Uterus (tissue), 4 donors: Measurements from ENCODE around the gene MYL12B. TPM values are rescaled to one million over a fixed set of nuclear protein-coding genes. Genes with fewer than 3 reads are reported as not detected.

ENCODE experiments used
- DNase-seq, 2 donors: peaks; one replicate each; pipeline ENCODE4 v3.0.0-alpha.2; 2019 to 2020
- H3K27ac ChIP-seq, 2 donors: fragments of 200-600 bp; sonication (generic); 1 replicate in 1 of 2; 2 replicates in 1 of 2; pipeline ENCODE4 v1.5.1; 2016 to 2018
- H3K27me3 ChIP-seq, 2 donors: fragments of 200-600 bp; sonication (generic); one replicate each; pipeline ENCODE4 v1.5.1; 2018 to 2019; ENCODE audit warnings: control low read depth in 1 of 2
- H3K36me3 ChIP-seq, 2 donors: fragments of 200-600 bp; sonication (generic); one replicate each; pipeline ENCODE4 v1.5.1; 2019; ENCODE audit warnings: control low read depth in 1 of 2
- H3K4me1 ChIP-seq, 2 donors: fragments of 200-600 bp; sonication (generic); one replicate each; pipeline ENCODE4 v1.5.1; 2018 to 2019; ENCODE audit warnings: control low read depth in 1 of 2
- H3K4me3 ChIP-seq, 2 donors: fragments of 200-600 bp; sonication (generic); 1 replicate in 1 of 2; 2 replicates in 1 of 2; pipeline ENCODE4 v1.5.1; 2018 to 2019; ENCODE audit warnings: mild to moderate bottlenecking in 1 of 2
- H3K9me3 ChIP-seq, 2 donors: fragments of 200-600 bp; sonication (generic); one replicate each; pipeline ENCODE4 v1.5.1; 2019; ENCODE audit warnings: control low read depth in 1 of 2
- POLR2A ChIP-seq, 2 donors: fragments of 450-650 bp; IDR thresholded peaks; one replicate each; pipeline ENCODE4 v1.6.1; 2016; ENCODE audit warnings: antibody characterized with exemption in 2 of 2, mild to moderate bottlenecking in 1 of 2, moderate library complexity in 1 of 2
- intact Hi-C: fragments of 100-400 bp; cut with DNase I; formaldehyde crosslinking; loops from one replicate; pipeline ENCODE4 v1.15.1; 2023; ENCODE audit warnings: low total_unique reads
- total RNA-seq, 4 donors: library from RNA; depleted of rRNA in 3 of 4; stranded (reverse); fragments of >200 nt in 3 of 4; gene quantifications; one replicate each; pipeline versions ENCODE4 v1.1.0 to v1.2.4, GENCODE V29; 2014 to 2023
- TF ChIP-seq, protein P1 (sequence below), 4 experiments: fragments of 200-600 bp in 2 of 4; fragments of 450-650 bp in 2 of 4; sonication (generic) in 2 of 4; IDR thresholded peaks; one replicate each; pipeline ENCODE4 v1.5.1; 2016 to 2019; ENCODE audit warnings: antibody characterized with exemption in 4 of 4, mild to moderate bottlenecking in 2 of 4, moderate library complexity in 1 of 4
- donor health status: DM: yes; HTN: yes; CAD: no.

Gene MYL12B
- total RNA-seq, 4 donors from 2014 or later = 236 to 387 (median 305) TPM

DNA sequence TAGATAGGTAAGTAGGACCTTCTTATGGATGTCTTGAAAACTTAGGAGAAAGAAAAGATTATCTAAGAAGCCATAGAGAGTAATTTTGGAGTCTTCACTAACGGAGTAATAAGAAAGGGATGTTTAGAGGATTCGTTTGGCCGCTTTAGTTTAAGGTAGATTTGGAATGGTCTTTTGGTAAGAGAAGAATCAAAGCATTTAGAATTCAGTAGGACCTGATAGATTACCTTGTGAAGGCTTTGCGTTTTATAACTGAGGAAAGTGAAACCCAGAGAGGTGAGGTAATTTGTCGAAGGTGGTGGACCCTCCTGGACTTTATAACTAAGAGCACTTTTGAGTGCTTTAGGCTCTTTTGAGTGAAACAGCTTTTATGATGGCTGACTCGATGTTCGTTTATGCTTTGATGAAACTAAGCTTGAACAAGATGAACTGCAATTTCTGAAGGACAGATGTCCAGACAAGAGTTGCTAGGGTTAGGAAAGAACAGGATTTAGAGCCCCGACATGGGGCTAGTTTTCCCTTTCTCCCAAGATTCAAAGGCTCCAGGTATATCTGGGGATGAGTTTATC lies 1.3 kb downstream of the MYL12B start:
- Histone ChIP-seq H3K27ac (peak overlapping the region; percentile 93 to 96), H3K4me3 (peak overlapping the region; percentile 80 to 91), H3K4me1 (peaks cover 9% of the 10 kb centered on the region in 2 donors), H3K27me3 (no peaks in the 10 kb centered on the region), H3K9me3 (no peaks in the 10 kb centered on the region), H3K36me3 (no peaks in the 10 kb centered on the region)
- TF ChIP-seq, protein P1, sequence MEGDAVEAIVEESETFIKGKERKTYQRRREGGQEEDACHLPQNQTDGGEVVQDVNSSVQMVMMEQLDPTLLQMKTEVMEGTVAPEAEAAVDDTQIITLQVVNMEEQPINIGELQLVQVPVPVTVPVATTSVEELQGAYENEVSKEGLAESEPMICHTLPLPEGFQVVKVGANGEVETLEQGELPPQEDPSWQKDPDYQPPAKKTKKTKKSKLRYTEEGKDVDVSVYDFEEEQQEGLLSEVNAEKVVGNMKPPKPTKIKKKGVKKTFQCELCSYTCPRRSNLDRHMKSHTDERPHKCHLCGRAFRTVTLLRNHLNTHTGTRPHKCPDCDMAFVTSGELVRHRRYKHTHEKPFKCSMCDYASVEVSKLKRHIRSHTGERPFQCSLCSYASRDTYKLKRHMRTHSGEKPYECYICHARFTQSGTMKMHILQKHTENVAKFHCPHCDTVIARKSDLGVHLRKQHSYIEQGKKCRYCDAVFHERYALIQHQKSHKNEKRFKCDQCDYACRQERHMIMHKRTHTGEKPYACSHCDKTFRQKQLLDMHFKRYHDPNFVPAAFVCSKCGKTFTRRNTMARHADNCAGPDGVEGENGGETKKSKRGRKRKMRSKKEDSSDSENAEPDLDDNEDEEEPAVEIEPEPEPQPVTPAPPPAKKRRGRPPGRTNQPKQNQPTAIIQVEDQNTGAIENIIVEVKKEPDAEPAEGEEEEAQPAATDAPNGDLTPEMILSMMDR (IDR thresholded peaks at IDR 0.05) = no peak
- TF ChIP-seq POLR2A (IDR thresholded peaks at IDR 0.05) = no peak
- no peak for DNase-seq
- intact Hi-C loops = no loop called here

GRCh38 chr18:3264362-3264761 lies 2.4 kb downstream of the MYL12B start:
- DNase-seq = no peak
- Histone ChIP-seq H3K27me3 (no peaks in the 10 kb centered on the region), H3K9me3 (no peaks in the 10 kb centered on the region), H3K27ac (no peak overlapping the region), H3K4me3 (no peak overlapping the region), H3K36me3 (no peaks in the 10 kb centered on the region), H3K4me1 (peaks cover 9% of the 10 kb centered on the region in 2 donors)
- TF ChIP-seq, protein P1 (IDR thresholded peaks at IDR 0.05) = no peak
- TF ChIP-seq POLR2A (IDR thresholded peaks at IDR 0.05) = no peak
- intact Hi-C loops = no loop called here

DNA sequence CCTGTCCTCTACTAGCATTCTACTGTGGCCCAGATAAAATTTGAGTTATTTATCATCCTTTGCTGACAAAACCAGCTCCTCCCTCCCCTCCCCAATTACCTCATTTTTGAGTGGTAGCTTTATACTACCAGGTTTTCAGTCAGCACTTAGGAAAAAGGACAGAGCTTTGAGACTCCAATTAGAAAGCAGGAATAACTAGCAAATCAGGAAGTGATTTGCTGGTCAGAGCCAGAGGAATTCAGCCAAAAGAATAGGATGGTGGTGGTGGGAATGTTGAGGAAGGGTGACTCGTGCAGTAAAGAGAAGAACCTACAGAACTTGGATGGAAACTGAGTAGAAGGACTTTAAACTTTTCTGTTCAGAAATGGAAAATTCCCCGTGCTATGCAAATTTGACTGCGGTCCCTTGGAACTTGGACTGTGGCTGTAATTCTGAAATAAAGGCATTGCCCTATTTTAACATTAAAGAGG lies 3.7 kb downstream of the MYL12B start:
- Histone ChIP-seq H3K27me3 (no peaks in the 10 kb centered on the region), H3K9me3 (no peaks in the 10 kb centered on the region), H3K4me1 (peaks cover 9% of the 10 kb centered on the region in 2 donors), H3K27ac (no peak overlapping the region), H3K36me3 (no peaks in the 10 kb centered on the region), H3K4me3 (no peak overlapping the region)
- TF ChIP-seq, protein P1 (IDR thresholded peaks at IDR 0.05) = no peak
- no peak for TF ChIP-seq POLR2A (IDR thresholded peaks at IDR 0.05)
- intact Hi-C loops = no loop called here
- DNase-seq = no peak

DNA sequence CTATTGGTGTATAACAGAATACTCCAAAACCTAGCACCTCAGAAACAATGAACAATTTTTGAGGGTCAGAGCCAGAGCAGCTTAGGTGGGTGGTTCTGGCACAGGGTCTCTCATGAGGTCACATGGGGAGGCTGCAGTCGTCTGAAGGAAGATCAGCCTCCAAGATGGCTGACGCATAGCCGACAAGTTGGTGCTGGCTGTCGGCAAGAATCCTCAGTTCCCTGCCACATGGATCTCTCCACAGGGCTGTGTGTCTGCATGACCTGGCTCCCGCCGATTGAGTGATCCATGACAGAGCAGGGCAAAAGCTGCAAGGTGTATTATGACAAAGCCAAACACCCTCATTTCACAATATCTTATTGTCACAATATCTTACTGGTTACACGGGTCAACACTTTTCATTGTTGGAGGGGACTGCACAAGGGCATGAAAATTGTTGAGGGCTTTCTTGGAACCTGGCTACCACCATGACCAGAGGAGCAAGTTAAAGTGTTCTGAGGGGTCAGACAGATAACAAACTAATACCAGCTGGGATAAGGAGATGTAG lies 4.2 kb downstream of the MYL12B start:
- Histone ChIP-seq H3K27me3 (no peaks in the 10 kb centered on the region), H3K4me3 (no peak overlapping the region), H3K36me3 (no peaks in the 10 kb centered on the region), H3K9me3 (no peaks in the 10 kb centered on the region), H3K27ac (no peak overlapping the region), H3K4me1 (peaks cover 9% of the 10 kb centered on the region in 2 donors)
- DNase-seq = no peak
- TF ChIP-seq POLR2A (IDR thresholded peaks at IDR 0.05) = no peak
- TF ChIP-seq, protein P1 (IDR thresholded peaks at IDR 0.05) = no peak
- intact Hi-C loops = no loop called here

DNA sequence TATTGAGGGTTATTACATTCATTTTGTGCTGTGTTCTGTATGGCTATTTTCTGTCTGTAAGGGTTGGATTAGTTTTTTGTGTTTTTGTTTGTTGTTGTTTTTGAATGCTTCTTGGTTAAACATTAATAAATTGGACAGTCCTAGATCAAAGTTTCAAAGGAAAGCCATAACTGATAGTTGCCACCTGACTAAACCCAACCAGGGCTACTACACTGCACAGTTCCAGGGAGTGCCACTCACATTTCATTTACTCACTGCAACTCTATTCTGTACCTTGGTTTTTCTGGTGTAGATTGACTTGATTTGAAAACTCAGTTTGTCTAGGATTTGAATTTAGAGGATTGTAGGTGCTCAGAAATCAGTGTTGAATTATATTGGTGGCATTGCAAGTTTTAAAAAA lies 6.4 kb downstream of the MYL12B start:
- H3K27ac ChIP-seq = no peak overlapping the region
- no peak for DNase-seq
- intact Hi-C loops = no loop called here
- H3K4me3 ChIP-seq = no peak overlapping the region
- TF ChIP-seq, protein P1 (IDR thresholded peaks at IDR 0.05) = no peak
- no peak for TF ChIP-seq POLR2A (IDR thresholded peaks at IDR 0.05)
- peaks cover 9% of the 10 kb centered on the region in 2 donors for H3K4me1 ChIP-seq
- H3K36me3 ChIP-seq = no peaks in the 10 kb centered on the region
- no peaks in the 10 kb centered on the region for H3K9me3 ChIP-seq
- no peaks in the 10 kb centered on the region for H3K27me3 ChIP-seq
